ENCODE data around the gene BTAF1. TPM values are rescaled to one million over a fixed set of nuclear protein-coding genes. Genes with fewer than 3 reads are reported as not detected.
"Not testable (repeated sequence)": the region's sequence is repeated elsewhere in the genome, so short reads cannot be mapped to it uniquely, and the experiment has no call there.

The BTAF1 gene
- total RNA-seq, 1 donor from 2014 or later: 23.7 TPM

DNA sequence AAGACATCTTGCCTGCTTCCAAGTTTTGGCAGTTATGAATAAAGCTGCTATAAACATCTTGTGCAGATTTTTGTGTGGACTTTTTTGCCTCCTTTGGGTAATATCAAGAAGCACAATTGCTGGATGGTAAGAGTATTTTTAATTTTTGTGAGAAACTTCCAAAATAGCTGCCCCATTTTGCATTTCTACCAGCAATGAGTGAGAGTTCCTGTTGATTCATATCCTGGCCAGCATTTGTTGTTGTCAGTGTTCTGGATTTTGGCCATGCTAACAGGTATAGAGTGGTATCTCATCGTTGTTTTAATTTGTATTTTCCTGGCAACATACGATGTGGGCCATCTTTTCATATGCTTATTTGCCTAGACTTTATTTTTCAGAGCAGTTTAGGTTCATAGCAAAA, 53.9 kb downstream of the BTAF1 start:
- peak; percentile 21 to 63 for DNase-seq (ENCODE audit: low read depth in 2 of 2)

DNA sequence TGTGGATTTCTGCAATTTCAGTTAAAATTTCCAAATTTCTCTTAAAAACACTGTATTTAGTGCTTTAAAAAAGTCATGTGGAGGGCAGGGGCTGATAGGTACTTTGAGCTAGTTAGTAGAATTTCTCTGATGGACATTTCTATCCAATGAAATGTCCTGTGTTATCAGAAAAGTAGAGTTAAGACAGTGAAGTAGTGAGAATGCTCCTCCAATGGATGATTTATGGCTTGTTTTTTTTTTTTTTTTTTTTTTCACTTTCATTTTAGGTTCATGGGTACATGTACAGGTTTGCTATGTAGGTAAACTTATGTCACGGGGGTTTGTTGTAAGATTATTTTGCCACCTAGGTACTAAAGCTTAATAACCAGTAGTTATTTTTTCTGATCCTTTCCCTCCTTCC, 55.0 kb downstream of the BTAF1 start:
- DNase-seq (ENCODE audit: low read depth in 2 of 2): no peak

DNA sequence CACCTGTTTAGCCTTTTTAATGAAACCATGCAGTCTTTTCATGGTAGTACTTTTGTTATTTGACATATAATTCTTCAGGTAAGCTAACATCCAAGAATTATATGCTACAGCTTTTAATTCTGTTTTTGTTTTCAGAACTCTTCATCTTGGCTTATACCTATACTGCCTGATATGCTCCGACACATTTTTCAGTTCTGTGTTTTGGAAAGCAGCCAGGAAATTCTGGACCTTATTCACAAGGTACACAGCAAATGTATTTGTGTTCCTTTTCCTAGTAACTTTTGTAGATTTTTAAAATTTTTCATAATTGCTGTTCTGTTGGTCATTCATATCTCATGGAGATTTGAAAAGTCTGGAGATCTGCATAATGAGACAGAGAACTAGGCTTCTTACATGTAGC, 56.7 kb downstream of the BTAF1 start:
- peak; percentile 35 to 36 for DNase-seq (ENCODE audit: low read depth in 2 of 2)

DNA sequence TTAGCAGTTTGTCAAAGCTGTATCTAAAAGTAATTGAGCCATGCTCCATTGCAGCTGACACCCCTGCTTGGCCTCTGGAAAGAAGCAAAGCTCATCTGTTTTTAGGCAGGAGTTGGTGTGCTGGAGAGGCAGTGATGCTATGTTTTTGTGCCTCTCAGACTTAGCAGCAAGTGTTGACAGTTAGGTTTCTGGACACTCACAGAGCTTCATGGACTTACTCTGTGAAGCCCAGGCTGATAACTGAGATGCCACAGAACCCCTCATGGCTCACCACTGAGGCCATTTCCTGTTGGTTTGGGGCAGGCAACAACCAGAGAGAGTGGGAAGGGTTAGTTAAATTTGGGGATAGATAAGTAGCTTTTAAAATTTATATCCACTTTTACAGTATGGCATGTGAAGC, 59.8 kb downstream of the BTAF1 start:
- no peak for DNase-seq (ENCODE audit: low read depth in 2 of 2)

DNA sequence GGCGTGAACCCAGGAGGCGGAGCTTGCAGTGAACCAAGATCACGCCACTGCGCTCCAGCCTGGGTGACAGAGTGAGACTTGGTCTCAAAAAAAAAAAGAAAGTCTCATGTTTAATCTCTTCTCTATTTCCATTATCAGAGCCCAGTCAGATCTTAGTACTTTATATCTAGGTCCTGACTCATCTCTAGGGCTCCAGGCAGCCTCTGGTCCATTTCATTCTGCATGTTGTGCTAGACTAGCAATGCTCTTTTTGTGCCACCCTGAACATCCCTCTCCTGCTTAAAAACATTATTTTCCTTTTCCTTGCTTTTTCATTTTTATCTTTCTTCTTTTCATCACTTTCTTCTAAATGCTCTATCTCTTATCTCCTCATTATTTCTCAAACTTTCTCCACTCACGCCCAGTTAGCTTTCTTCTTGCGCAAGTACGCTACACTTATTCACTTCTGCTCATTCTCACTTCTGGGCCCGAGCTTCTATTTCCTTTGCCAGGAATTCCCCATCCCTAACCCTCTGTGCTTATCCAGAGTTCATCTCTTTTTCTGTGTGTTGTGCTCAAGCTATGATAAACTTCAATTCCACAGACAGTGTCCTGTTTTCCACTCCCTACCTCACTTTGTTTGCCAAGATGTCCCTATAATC, 63.9 kb downstream of the BTAF1 start:
- peak in 1 of 2 donors; percentile 7 for DNase-seq (ENCODE audit: low read depth in 2 of 2)

GRCh38 chr10:91992031-91992430, 68.5 kb downstream of the BTAF1 start:
- peak; percentile 17 to 24 for DNase-seq (ENCODE audit: low read depth in 2 of 2)

DNA sequence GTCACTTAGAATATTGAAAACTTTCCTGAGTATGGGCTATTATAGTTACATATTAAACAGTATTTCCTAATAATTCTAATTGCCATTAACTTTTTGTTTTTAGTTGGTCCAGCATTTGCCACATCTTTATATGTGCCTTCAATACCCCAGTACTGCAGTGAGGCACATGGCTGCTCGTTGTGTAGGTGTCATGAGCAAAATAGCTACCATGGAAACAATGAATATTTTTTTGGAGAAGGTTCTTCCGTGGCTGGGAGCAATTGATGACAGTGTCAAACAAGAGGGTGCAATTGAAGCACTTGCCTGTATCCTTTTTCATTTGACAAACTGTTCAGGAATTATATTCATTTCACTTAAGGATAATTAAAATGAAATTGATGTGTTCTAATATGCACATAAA, 72.7 kb downstream of the BTAF1 start:
- DNase-seq (ENCODE audit: low read depth in 2 of 2): peak in 1 of 2 donors; percentile 16

- no peak for DNase-seq (ENCODE audit: low read depth in 2 of 2)
Observed at GRCh38 chr10:92001581-92001980, 78.0 kb downstream of the BTAF1 start.

DNA sequence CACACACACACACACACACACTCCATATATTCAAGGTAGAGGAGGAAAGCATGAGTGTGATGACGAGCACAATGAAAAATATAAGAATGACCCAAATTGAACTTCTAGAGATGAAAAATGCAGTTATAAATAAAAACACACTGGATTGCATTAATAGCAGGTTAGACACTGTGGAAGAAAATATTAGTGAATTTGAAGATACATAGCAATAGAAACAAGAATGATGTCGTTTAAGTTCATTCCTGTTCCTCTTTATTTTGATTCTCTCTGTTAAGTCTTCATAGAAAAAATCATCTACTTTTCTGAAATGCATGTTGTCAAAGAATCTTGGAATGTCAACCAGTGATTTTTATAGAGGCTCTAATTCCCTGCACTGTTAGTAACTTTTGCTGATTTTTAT, 78.4 kb downstream of the BTAF1 start:
- DNase-seq (ENCODE audit: low read depth in 2 of 2): no peak

GRCh38 chr10:92003258-92003657, 79.7 kb downstream of the BTAF1 start:
- DNase-seq (ENCODE audit: low read depth in 2 of 2): peak in 1 of 2 donors; percentile 7

- DNase-seq (ENCODE audit: low read depth in 2 of 2): no peak
Observed at GRCh38 chr10:92005978-92006377, 82.4 kb downstream of the BTAF1 start.

GRCh38 chr10:92009445-92009844, 85.9 kb downstream of the BTAF1 start:
- no peak for DNase-seq (ENCODE audit: low read depth in 2 of 2)

- no peak for DNase-seq (ENCODE audit: low read depth in 2 of 2)
Observed at GRCh38 chr10:92010047-92010735, 86.6 kb downstream of the BTAF1 start.

DNA sequence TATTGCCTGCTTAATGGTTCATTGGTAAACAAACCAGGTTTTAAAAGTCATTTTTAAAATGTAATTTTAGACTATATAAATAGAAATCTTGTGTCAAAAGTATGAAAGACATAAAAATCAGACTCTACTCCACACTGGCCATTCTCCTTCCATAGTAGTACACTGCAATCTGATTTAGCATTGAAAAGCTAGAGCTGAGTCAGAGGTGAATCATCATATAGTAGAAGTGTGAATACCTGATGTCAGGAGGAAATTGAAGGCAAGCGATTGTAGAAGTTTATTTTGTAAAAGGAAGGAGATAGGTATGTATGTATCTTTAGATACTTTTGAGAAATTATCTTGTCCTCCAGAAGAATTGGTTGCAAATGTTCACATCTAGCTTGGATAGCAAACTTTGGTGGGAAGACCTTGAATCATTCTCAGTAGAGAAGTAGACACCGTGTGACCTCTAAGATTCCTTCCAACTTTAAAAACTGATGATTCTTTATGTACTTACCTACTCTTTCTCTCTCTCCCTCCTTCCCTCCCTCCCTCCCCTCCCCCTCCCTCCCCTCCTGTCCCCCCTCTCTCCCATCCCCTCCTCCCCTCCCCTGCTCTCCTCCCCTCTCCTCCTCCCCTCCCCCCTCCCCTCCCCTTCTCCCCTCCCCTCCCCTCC, 88.1 kb downstream of the BTAF1 start:
- DNase-seq (ENCODE audit: low read depth in 2 of 2): peak in 1 of 2 donors; percentile 75

GRCh38 chr10:92014620-92015019, 91.0 kb downstream of the BTAF1 start:
- no peak for DNase-seq (ENCODE audit: low read depth in 2 of 2)

GRCh38 chr10:92024700-92025099, 101.1 kb downstream of the BTAF1 start:
- DNase-seq (ENCODE audit: low read depth in 2 of 2): no peak

DNA sequence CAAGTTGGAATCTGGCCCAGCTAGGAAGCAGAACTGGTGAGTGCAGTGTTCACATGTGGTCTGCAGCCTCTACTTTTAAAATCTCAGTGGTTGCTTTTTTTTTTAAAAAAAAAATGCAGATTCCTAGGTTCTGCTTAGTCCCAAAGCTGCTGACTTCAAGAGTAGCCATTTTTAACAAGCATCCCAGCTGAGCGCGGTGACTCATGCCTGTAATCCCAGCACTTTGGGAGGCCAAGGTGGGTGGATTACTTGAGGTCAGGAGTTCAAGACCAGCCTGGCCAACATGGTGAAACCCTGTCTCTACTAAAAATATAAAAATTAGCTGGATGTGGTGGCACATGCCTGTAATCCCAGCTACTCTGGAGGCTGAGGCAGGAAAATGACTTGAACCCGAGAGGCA, 101.8 kb downstream of the BTAF1 start:
- not testable (repeated sequence) for DNase-seq (ENCODE audit: low read depth in 2 of 2)

DNA sequence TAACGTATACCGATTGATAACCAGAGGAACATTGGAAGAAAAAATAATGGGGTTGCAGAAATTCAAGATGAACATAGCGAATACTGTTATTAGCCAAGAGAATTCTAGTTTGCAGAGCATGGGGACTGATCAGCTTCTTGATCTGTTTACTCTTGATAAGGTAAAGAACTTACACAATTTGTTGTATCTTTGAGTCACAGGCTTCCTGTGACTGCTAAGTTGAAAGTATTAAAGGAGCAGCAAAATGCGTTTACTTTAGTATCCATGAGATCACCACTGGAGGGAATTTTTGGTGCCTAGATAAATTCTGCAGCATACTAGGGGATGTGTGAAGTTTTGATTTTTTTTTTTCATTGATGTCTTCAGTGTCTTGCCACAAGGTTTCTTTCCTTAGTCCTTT, 103.6 kb downstream of the BTAF1 start:
- DNase-seq (ENCODE audit: low read depth in 2 of 2): peak in 1 of 2 donors; percentile 31

GRCh38 chr10:92031580-92031979, 108.0 kb downstream of the BTAF1 start:
- no peak for DNase-seq (ENCODE audit: low read depth in 2 of 2)

DNA sequence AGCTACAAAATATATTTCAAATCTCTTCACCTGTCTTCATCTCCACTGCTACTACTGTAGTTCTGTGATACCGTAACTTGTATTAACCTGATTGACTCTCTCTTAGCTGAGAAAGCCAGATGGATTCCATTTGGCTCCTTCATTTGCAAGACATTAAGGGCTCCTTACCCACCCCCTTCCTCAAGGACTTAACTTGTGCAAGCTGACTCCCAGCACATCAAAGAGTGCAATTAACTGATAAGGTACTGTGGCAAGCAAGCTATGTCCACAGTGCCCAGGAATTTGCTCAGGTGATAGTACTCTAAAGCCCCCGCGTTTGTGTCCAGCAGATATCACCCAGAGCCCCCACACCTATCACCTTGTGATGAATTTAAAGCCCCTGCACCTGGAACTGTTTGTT, 109.5 kb downstream of the BTAF1 start:
- not testable (repeated sequence) for DNase-seq (ENCODE audit: low read depth in 2 of 2)

DNA sequence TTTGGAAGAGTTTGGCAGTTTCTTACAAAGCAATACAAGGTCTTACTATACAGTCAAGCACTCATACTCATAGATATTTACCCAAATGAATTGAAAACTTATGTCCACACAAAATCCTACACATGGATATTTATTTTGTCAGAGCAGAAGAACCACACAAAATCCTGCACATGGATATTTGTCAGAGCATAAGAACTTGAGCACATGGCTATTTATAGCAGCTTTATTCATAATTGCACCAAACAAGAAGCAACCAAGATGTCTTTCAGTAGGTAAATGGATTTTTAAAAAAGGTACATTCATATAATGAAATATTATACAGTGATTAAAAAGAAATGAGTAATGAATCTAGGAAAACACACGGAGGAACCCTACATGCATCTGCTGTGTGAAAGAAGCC, 115.4 kb downstream of the BTAF1 start:
- DNase-seq (ENCODE audit: low read depth in 2 of 2): no peak

DNA sequence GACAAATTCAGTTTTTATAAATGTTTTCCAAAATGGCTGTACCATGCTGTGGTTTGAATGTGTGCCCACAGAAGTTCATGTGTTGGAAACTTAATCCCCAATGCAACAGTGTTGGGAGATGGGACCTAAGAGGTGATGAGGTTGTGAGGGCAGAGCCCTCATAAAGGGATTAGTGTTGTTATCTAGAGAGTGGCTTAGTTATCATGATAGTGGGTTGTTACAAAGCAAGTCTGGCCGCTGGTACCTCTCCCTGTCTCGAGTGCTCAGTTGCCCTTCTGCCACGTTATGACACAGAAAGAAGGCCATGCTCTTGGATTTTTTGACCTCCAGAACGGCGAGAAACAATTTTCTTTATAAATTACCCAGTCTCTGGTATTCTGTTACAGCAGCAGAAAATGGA, 119.0 kb downstream of the BTAF1 start:
- DNase-seq (ENCODE audit: low read depth in 2 of 2): no peak

GRCh38 chr10:92045641-92046106, 122.1 kb downstream of the BTAF1 start:
- DNase-seq (ENCODE audit: low read depth in 2 of 2): no peak
